ENCODE data around the gene HNRNPAB.
"Not testable (repeated sequence)": the region's sequence is repeated elsewhere in the genome, so short reads cannot be mapped to it uniquely, and the experiment has no call there.

Gene HNRNPAB

GRCh38 chr5:178213003-178213461 is 8.7 kb downstream of the HNRNPAB start:
- no peak for DNase-seq

- no peak for DNase-seq
These were observed 9.4 kb downstream of the HNRNPAB start for GRCh38 chr5:178213748-178214151.

GRCh38 chr5:178214160-178214803 is 9.9 kb downstream of the HNRNPAB start:
- DNase-seq: no peak

- no peak for DNase-seq
These were observed 11.1 kb downstream of the HNRNPAB start for GRCh38 chr5:178215280-178216002.

- DNase-seq: no peak
These were observed 11.8 kb downstream of the HNRNPAB start for GRCh38 chr5:178216088-178216534.

GRCh38 chr5:178216779-178217178 is 12.4 kb downstream of the HNRNPAB start:
- DNase-seq: no peak

GRCh38 chr5:178218237-178218776 is 14.0 kb downstream of the HNRNPAB start:
- no peak for DNase-seq

- DNase-seq: no peak
These were observed 14.5 kb downstream of the HNRNPAB start for GRCh38 chr5:178218827-178219226.

GRCh38 chr5:178221282-178221681 is 16.9 kb downstream of the HNRNPAB start:
- no peak for DNase-seq

- no peak for DNase-seq
These were observed 17.5 kb downstream of the HNRNPAB start for GRCh38 chr5:178221853-178222252.

- DNase-seq: no peak
These were observed 18.0 kb downstream of the HNRNPAB start for GRCh38 chr5:178222292-178222691.

GRCh38 chr5:178223196-178223773 is 19.0 kb downstream of the HNRNPAB start:
- DNase-seq: no peak

- no peak for DNase-seq
These were observed 19.5 kb downstream of the HNRNPAB start for GRCh38 chr5:178223828-178224335.

- DNase-seq: no peak
These were observed 20.1 kb downstream of the HNRNPAB start for GRCh38 chr5:178224403-178224802.

GRCh38 chr5:178225174-178225573 is 20.8 kb downstream of the HNRNPAB start:
- DNase-seq: no peak

- DNase-seq: no peak
These were observed 22.9 kb downstream of the HNRNPAB start for GRCh38 chr5:178227138-178227659.

GRCh38 chr5:178227929-178228328 is 23.6 kb downstream of the HNRNPAB start:
- no peak for DNase-seq

GRCh38 chr5:178228609-178229008 is 24.3 kb downstream of the HNRNPAB start:
- no peak for DNase-seq

GRCh38 chr5:178229111-178229510 is 24.8 kb downstream of the HNRNPAB start:
- DNase-seq: not testable (repeated sequence)

- DNase-seq: no peak
These were observed 25.5 kb downstream of the HNRNPAB start for GRCh38 chr5:178229861-178230260.

- DNase-seq: no peak
These were observed 26.7 kb downstream of the HNRNPAB start for GRCh38 chr5:178230879-178231538.

GRCh38 chr5:178231539-178232123 is 27.3 kb downstream of the HNRNPAB start:
- no peak for DNase-seq
